ENCODE data around the gene SLC13A1.

Gene SLC13A1

GRCh38 chr7:123125231-123125630 lies 74.5 kb downstream of the SLC13A1 start (continued):
- TF ChIP-seq PATZ1 (tag by site-specific recombination; IDR thresholded peaks at IDR 0.05) = no peak
- no peak for TF ChIP-seq ZNF529 (tag by site-specific recombination; IDR thresholded peaks at IDR 0.05; ENCODE audit: insufficient replicate concordance)
- TF ChIP-seq ZBTB26 (tag by site-specific recombination; optimal IDR thresholded peaks at IDR 0.05) = no peak
- no peak for TF ChIP-seq ZNF266 (tag by site-specific recombination; IDR thresholded peaks at IDR 0.05; ENCODE audit: low read depth)

GRCh38 chr7:123122916-123123315 lies 76.9 kb downstream of the SLC13A1 start:
- Histone ChIP-seq H3K27ac (ENCODE audit: extremely low read depth, low read depth, low read length) (no peak overlapping the region), H3K4me3 (ENCODE audit: low read depth, low read length) (no peak overlapping the region), H3K36me3 (ENCODE audit: control insufficient read depth in 2 of 2, insufficient read depth in 1 of 2, low read length in 2 of 2) (no peaks in the 10 kb centered on the region), H3K4me1 (ENCODE audit: control insufficient read depth, insufficient read depth, low read length) (no peaks in the 10 kb centered on the region), H3K9me3 (ENCODE audit: control insufficient read depth, insufficient read depth, low read depth, low read length) (no peaks in the 10 kb centered on the region)
- ChIA-PET POLR2A (no interaction called here), CTCF (interaction anchor here (0.6 kb wide), 1 partner anchor 433 kb away, joined by 3 read pairs; no protein-coding TSS in a partner anchor)
- TF ChIP-seq AEBP2 (tag by site-specific recombination; IDR thresholded peaks at IDR 0.05; ENCODE audit: borderline replicate concordance) = no peak
- no peak for TF ChIP-seq ZNF561 (tag by site-specific recombination; IDR thresholded peaks at IDR 0.05; ENCODE audit: borderline replicate concordance)
- TF ChIP-seq ZNF555 (tag by site-specific recombination; conservative IDR thresholded peaks at IDR 0.05) = no peak
- no peak for TF ChIP-seq ZSCAN4 (tag by site-specific recombination; IDR thresholded peaks at IDR 0.05)
- TF ChIP-seq ZBTB7A (tag by site-specific recombination; IDR thresholded peaks at IDR 0.05; ENCODE audit: low read depth) = no peak
- no peak for TF ChIP-seq ZNF16 (tag by site-specific recombination; IDR thresholded peaks at IDR 0.05; ENCODE audit: low read depth)
- no peak for TF ChIP-seq MZF1 (tag by site-specific recombination; IDR thresholded peaks at IDR 0.05; ENCODE audit: borderline replicate concordance)
- no peak for TF ChIP-seq ZNF18 (tag by site-specific recombination; IDR thresholded peaks at IDR 0.05)
- TF ChIP-seq ZNF514 (tag by site-specific recombination; IDR thresholded peaks at IDR 0.05) = no peak
- no peak for TF ChIP-seq ZBTB11 (tag by site-specific recombination; conservative IDR thresholded peaks at IDR 0.05; ENCODE audit: low read depth)
- no peak for TF ChIP-seq PATZ1 (tag by site-specific recombination; IDR thresholded peaks at IDR 0.05)
- TF ChIP-seq GLI4 (tag by site-specific recombination; IDR thresholded peaks at IDR 0.05) = no peak
- TF ChIP-seq ZBTB48 (tag by site-specific recombination; IDR thresholded peaks at IDR 0.05) = no peak
- TF ChIP-seq ZNF768 (tag by site-specific recombination; IDR thresholded peaks at IDR 0.05) = no peak
- TF ChIP-seq ZNF133 (tag by site-specific recombination; IDR thresholded peaks at IDR 0.05) = no peak
